ENCODE data around the gene LHFPL6. TPM values are rescaled to one million over a fixed set of nuclear protein-coding genes. Genes with fewer than 3 reads are reported as not detected.

The LHFPL6 gene
- total RNA-seq, 2 donors from 2014 or later, result 0.36 to 0.81 TPM

DNA sequence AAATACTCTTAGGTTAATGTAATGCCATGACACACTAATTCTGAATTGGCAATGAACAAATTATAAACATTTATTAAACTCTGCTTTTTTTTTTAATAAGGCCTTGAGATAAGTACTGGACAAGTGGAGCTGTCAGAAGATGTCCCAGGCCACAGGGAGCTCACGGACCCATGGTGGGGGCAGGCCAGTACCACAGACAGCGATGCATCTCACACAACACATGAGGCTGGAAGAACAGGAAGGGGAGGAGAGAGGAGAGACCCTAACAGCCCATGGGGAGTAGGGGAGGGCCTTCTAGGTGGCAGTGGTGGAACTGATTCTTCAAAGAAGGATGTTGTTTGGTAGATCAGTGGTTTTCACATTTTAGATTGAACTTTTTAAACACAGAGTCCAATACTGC lies 128.4 kb downstream of the LHFPL6 start:
- Mint-ChIP-seq H3K9me3 (no peaks in the 10 kb centered on the region), H3K4me1 (ENCODE audit: low read depth in 2 of 2) (no peaks in the 10 kb centered on the region), H3K36me3 (no peaks in the 10 kb centered on the region), H3K27me3 (peaks cover 2 to 7% of the 10 kb centered on the region in 2 donors), H3K27ac (no peak overlapping the region), H3K4me3 (no peak overlapping the region)
- no peak for DNase-seq (ENCODE audit: low spot score)
- no peak for ATAC-seq

DNA sequence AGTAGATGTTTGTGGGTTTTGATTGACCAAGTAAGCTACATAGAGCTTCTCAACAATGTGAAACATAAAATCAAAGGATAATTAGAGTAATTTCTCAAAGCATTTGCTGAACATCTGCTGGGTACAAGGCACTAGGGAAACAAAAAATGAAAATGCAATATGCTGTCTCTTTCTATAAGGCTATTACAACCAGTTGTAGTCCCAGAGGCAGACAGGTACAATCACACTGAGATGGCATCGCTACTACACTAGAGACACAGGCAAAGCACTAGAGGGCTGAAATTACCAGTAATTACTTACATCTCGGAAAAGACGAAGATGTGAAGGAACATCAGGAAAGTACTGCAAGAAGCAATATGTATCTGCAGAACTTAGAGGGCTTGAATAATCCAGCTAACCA lies 133.3 kb downstream of the LHFPL6 start:
- no peaks in the 10 kb centered on the region for H3K36me3 Mint-ChIP-seq
- no peak overlapping the region for H3K27ac Mint-ChIP-seq
- no peak overlapping the region for H3K4me3 Mint-ChIP-seq
- DNase-seq (ENCODE audit: low spot score) (no peak), ATAC-seq (no peak)
- peaks cover 4 to 15% of the 10 kb centered on the region in 2 donors for H3K27me3 Mint-ChIP-seq
- no peaks in the 10 kb centered on the region for H3K4me1 Mint-ChIP-seq (ENCODE audit: low read depth in 2 of 2)
- H3K9me3 Mint-ChIP-seq, result peaks cover 3% of the 10 kb centered on the region

DNA sequence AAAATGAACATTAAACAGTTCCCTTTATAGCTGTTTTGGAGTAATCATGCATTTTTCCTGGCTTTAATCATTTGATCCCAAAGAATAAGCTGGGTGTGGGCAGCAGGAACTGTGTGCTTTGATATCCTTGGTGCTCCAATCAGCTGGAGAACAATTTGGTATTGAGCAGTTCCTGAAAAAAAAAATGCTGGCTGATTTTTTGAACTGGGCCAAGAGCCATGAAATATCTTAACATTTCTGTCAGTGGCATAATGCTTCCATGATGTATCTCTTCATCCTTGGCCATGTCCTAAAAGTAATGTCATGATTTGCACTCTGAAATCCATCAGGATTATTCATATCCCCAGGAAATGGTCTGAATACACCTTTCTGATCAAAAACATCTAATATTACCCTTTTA lies 134.7 kb downstream of the LHFPL6 start:
- DNase-seq (ENCODE audit: low spot score) (no peak), ATAC-seq (no peak)
- Mint-ChIP-seq H3K4me3 (no peak overlapping the region), H3K27ac (no peak overlapping the region), H3K36me3 (no peaks in the 10 kb centered on the region), H3K27me3 (peaks cover 4 to 15% of the 10 kb centered on the region in 2 donors), H3K9me3 (peaks cover 3% of the 10 kb centered on the region), H3K4me1 (ENCODE audit: low read depth in 2 of 2) (no peaks in the 10 kb centered on the region)

DNA sequence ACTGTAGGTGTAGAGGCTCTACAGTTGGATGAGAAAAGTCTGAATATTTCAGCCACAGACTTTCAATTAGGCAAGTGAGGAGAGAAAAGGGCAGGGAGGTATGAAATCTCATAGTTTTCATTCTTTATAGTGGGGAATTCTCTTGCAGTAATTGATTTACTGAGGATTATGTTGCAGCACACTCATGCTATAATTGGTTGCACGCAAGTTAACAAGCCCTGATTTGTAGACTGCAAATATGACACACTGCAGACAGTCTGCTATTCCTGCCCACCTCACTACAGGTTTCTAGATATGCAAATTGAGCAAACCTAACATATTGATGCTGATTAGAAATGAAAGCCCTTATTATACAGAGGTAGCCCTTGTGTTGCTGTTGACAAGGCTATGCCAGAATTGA lies 139.4 kb downstream of the LHFPL6 start:
- Mint-ChIP-seq H3K27ac (no peak overlapping the region), H3K27me3 (peaks cover 4 to 8% of the 10 kb centered on the region in 2 donors), H3K4me1 (ENCODE audit: low read depth in 2 of 2) (no peaks in the 10 kb centered on the region), H3K4me3 (no peak overlapping the region), H3K9me3 (peaks cover 3% of the 10 kb centered on the region), H3K36me3 (no peaks in the 10 kb centered on the region)
- ATAC-seq, result no peak
- no peak for DNase-seq (ENCODE audit: low spot score)

DNA sequence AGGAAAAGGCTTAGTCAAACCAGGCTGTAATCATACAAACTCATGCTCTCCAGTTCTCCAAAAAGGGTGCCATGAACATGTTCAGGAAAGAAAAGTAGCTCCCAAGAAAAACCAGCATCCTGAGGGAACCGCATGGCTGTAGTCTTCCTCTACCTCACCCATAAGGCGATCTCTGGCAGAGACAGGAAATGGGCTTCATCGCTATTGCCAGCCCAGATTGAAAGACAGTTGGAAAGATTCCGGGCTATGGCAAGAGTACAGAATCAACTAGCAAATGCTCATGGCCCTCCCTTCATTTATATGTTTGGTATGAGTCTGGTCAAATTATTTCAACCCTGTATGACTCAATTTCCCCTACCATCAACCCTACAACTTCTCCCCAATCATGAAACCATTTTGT lies 140.1 kb downstream of the LHFPL6 start:
- Mint-ChIP-seq H3K36me3 (no peaks in the 10 kb centered on the region), H3K4me1 (ENCODE audit: low read depth in 2 of 2) (no peaks in the 10 kb centered on the region), H3K27me3 (peaks cover 2 to 4% of the 10 kb centered on the region in 2 donors), H3K27ac (no peak overlapping the region), H3K4me3 (no peak overlapping the region), H3K9me3 (peaks cover 6% of the 10 kb centered on the region)
- DNase-seq (ENCODE audit: low spot score) (no peak), ATAC-seq (no peak)

DNA sequence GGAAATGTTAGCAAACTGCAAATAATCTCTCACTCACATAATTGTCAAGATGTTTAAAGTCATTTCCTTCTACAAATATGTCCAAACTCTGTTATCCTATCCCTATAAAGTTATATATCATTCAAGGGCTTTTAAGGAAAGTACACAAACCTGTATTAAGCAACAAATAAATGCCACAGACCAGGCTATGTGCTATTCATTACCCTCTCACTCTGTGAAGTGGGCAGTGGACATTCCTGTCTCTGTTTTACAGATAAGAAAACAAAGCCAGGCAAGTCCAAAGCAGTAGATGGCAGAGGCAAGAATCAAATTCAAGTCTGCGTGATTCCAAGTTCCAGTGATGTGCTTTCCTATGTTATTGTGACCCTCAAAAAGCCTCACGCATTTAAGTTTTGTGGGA lies 140.6 kb downstream of the LHFPL6 start:
- peaks cover 7% of the 10 kb centered on the region for H3K9me3 Mint-ChIP-seq
- H3K36me3 Mint-ChIP-seq, result no peaks in the 10 kb centered on the region
- no peak overlapping the region for H3K4me3 Mint-ChIP-seq
- DNase-seq (ENCODE audit: low spot score), result no peak
- no peak for ATAC-seq
- no peaks in the 10 kb centered on the region for H3K27me3 Mint-ChIP-seq
- H3K27ac Mint-ChIP-seq, result no peak overlapping the region
- no peaks in the 10 kb centered on the region for H3K4me1 Mint-ChIP-seq (ENCODE audit: low read depth in 2 of 2)

DNA sequence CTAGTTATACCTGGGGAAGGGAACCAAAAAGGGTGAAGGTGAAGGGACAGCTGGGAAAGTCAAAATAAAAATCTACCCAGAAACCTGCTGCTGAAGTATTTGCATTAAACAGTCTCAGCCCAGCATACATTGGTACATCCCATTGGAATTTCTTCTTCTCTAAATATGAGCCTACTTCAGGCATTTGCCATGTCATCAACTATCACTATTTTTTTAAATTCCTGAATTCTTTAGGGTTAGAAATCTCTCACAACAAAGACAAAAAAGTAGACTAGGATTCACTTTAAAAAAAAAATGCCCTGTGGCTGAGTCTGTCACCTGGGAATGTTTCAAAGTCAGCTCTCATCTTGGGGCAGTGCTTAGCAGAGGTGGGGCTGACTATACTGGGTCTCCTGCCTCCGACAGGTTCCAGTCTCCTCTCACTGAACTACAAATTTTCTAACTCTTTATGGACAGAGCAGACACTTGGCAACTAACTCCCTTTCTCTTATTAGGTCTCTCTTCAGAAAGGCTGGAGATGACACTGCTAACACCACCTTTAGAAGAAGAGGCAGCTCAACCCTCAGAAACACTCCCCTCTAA lies 141.2 kb downstream of the LHFPL6 start:
- Mint-ChIP-seq H3K27me3 (no peaks in the 10 kb centered on the region), H3K36me3 (no peaks in the 10 kb centered on the region), H3K9me3 (peaks cover 7% of the 10 kb centered on the region), H3K4me1 (ENCODE audit: low read depth in 2 of 2) (no peaks in the 10 kb centered on the region), H3K27ac (no peak overlapping the region), H3K4me3 (no peak overlapping the region)
- ATAC-seq (no peak), DNase-seq (ENCODE audit: low spot score) (no peak)

DNA sequence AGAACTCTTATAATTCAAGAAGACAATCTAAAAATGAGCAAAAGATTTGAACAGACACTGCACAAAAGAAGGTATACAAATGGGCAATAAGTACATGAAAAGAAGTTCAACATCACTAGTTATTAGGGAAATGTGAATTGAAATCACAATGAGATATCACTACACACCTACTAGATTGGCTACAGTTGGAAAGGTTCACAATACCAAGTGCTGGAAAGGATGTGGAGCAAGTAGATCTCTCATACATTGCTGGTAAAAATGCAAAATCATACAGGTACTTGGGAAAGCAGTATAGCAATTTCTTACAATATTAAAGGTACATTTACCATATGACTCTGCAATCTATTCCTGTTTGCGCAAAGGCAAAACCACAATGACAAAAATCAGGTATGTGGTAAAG lies 145.7 kb downstream of the LHFPL6 start:
- DNase-seq (ENCODE audit: low spot score) (no peak), ATAC-seq (no peak)
- Mint-ChIP-seq H3K4me3 (no peak overlapping the region), H3K27me3 (no peaks in the 10 kb centered on the region), H3K4me1 (ENCODE audit: low read depth in 2 of 2) (no peaks in the 10 kb centered on the region), H3K9me3 (peaks cover 10% of the 10 kb centered on the region), H3K36me3 (no peaks in the 10 kb centered on the region), H3K27ac (no peak overlapping the region)

DNA sequence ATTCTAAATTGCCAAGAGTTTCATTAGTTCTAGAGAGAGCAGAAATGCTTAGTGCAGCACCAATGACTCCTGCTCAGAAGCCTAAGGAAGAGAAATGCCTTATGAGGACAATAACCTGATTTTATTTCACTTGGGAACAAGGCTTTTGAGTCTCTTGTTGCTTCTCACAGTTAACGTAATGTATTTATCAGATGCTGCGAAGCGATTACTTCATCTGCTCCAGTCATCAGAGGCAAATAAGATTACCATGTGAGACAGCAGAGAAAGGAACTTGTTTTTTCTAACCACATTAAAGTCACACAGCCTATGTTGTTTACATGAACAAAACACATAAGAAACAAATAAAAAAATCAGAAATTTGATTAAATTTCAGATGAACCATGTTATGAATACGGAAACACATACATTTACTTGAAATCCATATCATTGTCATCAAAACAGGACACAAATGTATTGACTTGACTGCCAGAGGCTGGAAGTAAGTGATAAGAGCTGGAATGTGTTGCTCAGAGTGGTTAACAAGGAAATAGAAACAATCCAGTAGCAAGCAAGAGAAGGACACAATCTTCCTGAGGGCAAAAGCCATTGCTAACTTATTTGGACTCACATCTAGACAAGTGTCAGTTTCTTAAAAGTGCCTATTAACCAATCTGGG lies 147.3 kb downstream of the LHFPL6 start:
- DNase-seq (ENCODE audit: low spot score), result no peak
- peaks cover 10% of the 10 kb centered on the region for H3K9me3 Mint-ChIP-seq
- no peaks in the 10 kb centered on the region for H3K27me3 Mint-ChIP-seq
- H3K4me1 Mint-ChIP-seq (ENCODE audit: low read depth in 2 of 2), result no peaks in the 10 kb centered on the region
- no peak overlapping the region for H3K4me3 Mint-ChIP-seq
- no peak overlapping the region for H3K27ac Mint-ChIP-seq
- no peak for ATAC-seq
- H3K36me3 Mint-ChIP-seq, result no peaks in the 10 kb centered on the region

DNA sequence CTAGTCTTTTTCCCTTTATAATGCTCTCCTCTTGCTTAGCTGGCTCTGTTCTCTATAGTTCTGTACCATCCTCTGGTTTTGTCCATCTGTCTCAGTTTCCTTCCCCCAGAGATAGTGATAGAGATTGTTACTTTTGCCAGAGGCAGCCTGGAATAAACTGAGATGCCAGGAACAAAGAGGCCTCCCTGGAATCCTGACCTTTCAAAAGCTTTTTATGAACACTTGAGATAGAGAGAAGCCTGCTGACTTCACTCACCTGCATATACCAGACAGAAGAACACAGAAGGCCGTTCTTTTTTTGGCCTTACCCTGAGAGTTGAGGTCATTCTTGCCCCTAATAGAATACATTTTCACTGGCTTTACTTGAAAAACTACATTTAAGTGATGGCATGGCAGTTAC lies 150.2 kb downstream of the LHFPL6 start:
- H3K36me3 Mint-ChIP-seq, result no peaks in the 10 kb centered on the region
- no peak for ATAC-seq
- no peaks in the 10 kb centered on the region for H3K27me3 Mint-ChIP-seq
- no peaks in the 10 kb centered on the region for H3K4me1 Mint-ChIP-seq (ENCODE audit: low read depth in 2 of 2)
- no peak overlapping the region for H3K27ac Mint-ChIP-seq
- H3K9me3 Mint-ChIP-seq, result peaks cover 3% of the 10 kb centered on the region
- no peak overlapping the region for H3K4me3 Mint-ChIP-seq
- no peak for DNase-seq (ENCODE audit: low spot score)

DNA sequence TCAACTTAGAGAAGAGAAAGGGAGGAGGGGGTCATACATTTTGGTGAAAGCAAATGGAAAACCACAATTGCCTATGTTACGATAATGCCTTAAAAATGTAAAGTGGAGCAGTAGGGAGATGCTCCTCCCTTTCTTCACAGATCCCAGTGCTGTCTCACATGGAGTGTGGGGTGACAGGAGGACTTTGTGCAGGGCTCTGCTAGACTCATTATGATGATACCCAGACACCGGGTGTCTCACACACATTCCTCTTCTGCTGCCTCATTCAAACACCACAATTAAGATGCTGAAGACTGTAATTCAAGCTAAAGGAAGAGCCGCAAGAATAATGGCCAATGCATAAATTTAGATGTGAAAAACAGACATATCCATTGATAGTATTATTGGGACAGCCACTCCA lies 150.6 kb downstream of the LHFPL6 start:
- Mint-ChIP-seq H3K4me1 (ENCODE audit: low read depth in 2 of 2) (no peaks in the 10 kb centered on the region), H3K27me3 (no peaks in the 10 kb centered on the region), H3K27ac (no peak overlapping the region), H3K9me3 (peaks cover 3% of the 10 kb centered on the region), H3K36me3 (no peaks in the 10 kb centered on the region), H3K4me3 (no peak overlapping the region)
- ATAC-seq (no peak), DNase-seq (ENCODE audit: low spot score) (no peak)

DNA sequence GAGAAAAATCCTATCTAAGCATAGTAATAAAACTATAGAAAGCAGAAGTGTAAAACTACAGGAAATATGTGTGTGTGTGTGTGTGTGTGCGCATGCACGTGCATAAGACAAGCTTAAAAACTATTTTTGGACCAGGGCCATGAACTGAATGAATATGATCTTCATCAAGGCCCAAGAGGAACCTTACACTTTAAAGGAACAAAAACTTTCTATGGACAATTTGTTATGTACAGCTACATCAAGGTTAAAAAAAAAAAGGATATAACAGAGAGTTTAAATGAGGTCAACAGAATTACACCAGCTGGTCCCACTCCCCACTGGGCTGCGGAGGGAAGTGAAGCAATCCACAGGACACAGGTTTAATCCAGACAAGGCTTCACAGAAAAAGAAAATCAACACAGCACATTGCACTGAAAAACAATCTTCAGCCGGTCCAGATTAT lies 151.1 kb downstream of the LHFPL6 start:
- ATAC-seq (no peak), DNase-seq (ENCODE audit: low spot score) (no peak)
- no peaks in the 10 kb centered on the region for H3K4me1 Mint-ChIP-seq (ENCODE audit: low read depth in 2 of 2)
- H3K9me3 Mint-ChIP-seq, result peaks cover 3% of the 10 kb centered on the region
- no peaks in the 10 kb centered on the region for H3K27me3 Mint-ChIP-seq
- no peak overlapping the region for H3K27ac Mint-ChIP-seq
- no peak overlapping the region for H3K4me3 Mint-ChIP-seq
- H3K36me3 Mint-ChIP-seq, result no peaks in the 10 kb centered on the region

DNA sequence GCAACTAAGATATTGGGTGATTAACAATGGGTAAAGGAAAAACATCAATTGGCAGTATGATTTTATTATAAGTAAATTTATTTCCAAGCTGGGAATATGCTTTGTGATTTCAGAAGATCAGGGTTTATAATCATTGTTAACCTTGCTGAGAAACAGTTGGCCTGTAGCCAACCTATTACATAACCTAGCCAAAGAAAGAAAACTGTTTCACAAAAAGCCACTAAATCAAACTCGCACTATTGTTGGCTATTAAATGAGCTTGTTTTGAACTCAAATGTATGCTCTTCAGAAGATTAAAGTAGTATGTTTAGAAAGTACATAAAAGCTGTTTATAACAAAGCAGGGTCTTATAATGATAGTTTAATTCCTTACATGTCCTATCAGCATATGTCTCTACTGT lies 151.7 kb downstream of the LHFPL6 start:
- no peaks in the 10 kb centered on the region for H3K27me3 Mint-ChIP-seq
- DNase-seq (ENCODE audit: low spot score) (no peak), ATAC-seq (no peak)
- H3K4me1 Mint-ChIP-seq (ENCODE audit: low read depth in 2 of 2), result no peaks in the 10 kb centered on the region
- peaks cover 3% of the 10 kb centered on the region for H3K9me3 Mint-ChIP-seq
- no peak overlapping the region for H3K27ac Mint-ChIP-seq
- no peaks in the 10 kb centered on the region for H3K36me3 Mint-ChIP-seq
- no peak overlapping the region for H3K4me3 Mint-ChIP-seq

DNA sequence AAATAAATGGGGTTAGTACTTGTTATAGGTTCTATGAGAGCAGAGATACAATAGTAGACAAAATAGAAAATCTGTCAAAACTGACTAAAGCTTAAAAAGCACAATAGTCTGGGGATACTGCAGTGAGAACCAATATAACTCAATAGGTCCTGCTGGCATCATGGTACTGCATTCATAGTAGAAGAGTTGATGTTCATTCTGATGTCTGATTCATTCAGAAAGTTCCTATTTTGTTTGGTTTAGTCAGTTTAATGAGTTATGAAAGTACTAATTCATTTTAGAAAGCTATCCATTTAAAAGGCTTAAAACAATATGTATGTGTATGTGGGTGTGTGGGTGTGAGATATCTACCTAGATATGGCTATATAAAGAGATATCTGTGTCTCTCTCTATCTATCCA lies 152.8 kb downstream of the LHFPL6 start:
- Mint-ChIP-seq H3K27ac (no peak overlapping the region), H3K27me3 (no peaks in the 10 kb centered on the region), H3K9me3 (peaks cover 3% of the 10 kb centered on the region), H3K4me3 (no peak overlapping the region), H3K4me1 (ENCODE audit: low read depth in 2 of 2) (no peaks in the 10 kb centered on the region), H3K36me3 (no peaks in the 10 kb centered on the region)
- ATAC-seq, result no peak
- no peak for DNase-seq (ENCODE audit: low spot score)

DNA sequence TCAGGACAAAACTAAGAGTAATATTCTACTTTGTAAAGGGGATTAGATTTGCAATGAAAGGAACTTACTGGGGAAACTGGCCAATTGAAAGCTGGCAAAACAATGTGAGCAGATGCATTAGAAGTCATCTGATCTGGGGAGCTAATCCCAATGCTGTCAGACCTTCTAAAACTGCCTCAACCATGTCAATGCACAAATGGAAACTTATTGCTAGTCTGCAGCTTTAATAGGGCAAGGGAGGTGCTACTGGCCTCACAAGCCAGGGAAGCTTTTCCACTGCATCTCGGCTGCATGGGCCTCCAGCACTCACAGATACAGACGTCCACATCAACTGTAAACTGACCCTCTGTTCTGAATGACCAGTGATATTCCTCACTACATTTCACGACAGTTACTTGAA lies 154.2 kb downstream of the LHFPL6 start:
- ATAC-seq (no peak), DNase-seq (ENCODE audit: low spot score) (no peak)
- no peaks in the 10 kb centered on the region for H3K4me1 Mint-ChIP-seq (ENCODE audit: low read depth in 2 of 2)
- H3K9me3 Mint-ChIP-seq, result peaks cover 4% of the 10 kb centered on the region
- H3K27ac Mint-ChIP-seq, result no peak overlapping the region
- no peaks in the 10 kb centered on the region for H3K36me3 Mint-ChIP-seq
- no peaks in the 10 kb centered on the region for H3K27me3 Mint-ChIP-seq
- no peak overlapping the region for H3K4me3 Mint-ChIP-seq

Measured in natural killer cell treated with Interleukin-12 subunit alpha and Interleukin-12 subunit beta and Interleukin-15 and Interleukin-18, amount 100 ng/mL, for 72 hours (primary cell).